Cardiac fibroblast (primary cell): ENCODE data around the gene RNF11.

Experiments
- DNase-seq, 2 donors: peaks; one replicate each; pipeline versions ENCODE4 v3.0.0 to v3.0.0-alpha.2; 2010; ENCODE audit warnings: low read depth in 2 of 2
- H3K4me3 ChIP-seq, 2 donors: replicated peaks in 1 of 2; 1 replicate in 1 of 2; 2 replicates in 1 of 2; pipeline ENCODE4 v1.5.1; 2011; ENCODE audit warnings: low read depth in 2 of 2, low read length in 2 of 2, mild to moderate bottlenecking in 2 of 2, moderate library complexity in 1 of 2
- TF ChIP-seq, protein P1 (sequence below): IDR thresholded peaks from one replicate; pipeline ENCODE4 v1.5.1; 2011; ENCODE audit warnings: low read depth, mild to moderate bottlenecking, low read length, inconsistent platforms

Gene RNF11

DNA sequence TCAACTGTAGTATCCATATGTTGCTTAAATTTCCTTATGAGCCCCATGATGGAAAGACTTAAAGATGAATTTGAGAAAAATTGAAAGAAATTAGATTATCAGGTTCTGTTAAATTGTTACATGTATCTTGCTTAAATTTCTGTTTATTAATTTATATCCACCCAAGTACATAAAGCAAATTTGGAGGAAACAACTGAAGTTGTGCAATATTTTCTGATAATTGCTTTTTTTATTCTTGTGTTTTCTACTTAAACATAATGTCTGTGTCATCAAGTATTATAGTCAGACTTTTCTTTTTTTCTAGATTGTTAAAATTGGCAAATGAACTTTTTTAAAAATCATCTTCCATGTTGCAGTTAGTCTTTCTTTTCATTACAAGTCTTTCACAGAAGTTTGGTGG is 36.8 kb downstream of the RNF11 start:
- TF ChIP-seq, protein P1, sequence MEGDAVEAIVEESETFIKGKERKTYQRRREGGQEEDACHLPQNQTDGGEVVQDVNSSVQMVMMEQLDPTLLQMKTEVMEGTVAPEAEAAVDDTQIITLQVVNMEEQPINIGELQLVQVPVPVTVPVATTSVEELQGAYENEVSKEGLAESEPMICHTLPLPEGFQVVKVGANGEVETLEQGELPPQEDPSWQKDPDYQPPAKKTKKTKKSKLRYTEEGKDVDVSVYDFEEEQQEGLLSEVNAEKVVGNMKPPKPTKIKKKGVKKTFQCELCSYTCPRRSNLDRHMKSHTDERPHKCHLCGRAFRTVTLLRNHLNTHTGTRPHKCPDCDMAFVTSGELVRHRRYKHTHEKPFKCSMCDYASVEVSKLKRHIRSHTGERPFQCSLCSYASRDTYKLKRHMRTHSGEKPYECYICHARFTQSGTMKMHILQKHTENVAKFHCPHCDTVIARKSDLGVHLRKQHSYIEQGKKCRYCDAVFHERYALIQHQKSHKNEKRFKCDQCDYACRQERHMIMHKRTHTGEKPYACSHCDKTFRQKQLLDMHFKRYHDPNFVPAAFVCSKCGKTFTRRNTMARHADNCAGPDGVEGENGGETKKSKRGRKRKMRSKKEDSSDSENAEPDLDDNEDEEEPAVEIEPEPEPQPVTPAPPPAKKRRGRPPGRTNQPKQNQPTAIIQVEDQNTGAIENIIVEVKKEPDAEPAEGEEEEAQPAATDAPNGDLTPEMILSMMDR: no peak
- H3K4me3 ChIP-seq: no peak overlapping the region
- DNase-seq: no peak

DNA sequence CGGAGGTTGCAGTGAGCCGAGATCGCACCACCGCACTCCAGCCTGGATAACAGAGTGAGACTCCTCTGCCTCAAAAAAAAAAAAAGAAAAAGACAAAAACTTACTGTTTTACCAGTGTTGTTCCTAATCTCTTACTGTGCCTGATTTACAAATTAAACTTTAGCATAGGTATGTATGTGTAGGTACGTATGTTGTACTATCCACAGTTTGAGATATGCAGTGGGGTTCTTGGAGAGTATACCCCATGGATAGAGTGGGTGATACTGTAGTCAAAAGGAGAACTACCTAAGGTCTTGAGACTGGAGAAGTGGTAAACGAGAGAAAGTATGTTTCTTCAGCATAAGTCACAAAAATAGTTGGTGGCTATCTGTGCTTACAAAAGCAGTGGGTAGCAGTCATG is 38.6 kb downstream of the RNF11 start:
- H3K4me3 ChIP-seq: no peak overlapping the region
- no peak for DNase-seq
- TF ChIP-seq, protein P1: no peak

DNA sequence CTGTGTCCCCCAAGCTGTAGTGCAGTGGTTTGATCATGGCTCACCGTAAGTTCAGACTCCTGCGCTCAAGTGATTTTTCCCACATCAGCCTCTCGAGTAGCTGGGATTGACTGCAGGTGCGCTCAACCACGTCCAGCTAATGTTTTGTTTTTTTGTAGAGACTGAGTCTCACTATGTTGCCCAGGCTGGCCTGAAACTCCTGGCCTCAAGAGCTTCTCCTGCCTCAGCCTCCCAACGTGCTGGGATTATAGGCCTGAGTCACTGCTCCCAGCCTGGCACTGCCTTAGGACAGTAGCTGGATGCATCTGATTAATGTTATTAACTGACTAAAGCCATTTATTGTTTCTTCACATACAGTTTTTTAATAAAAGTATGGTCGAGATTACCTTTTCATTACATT is 40.2 kb downstream of the RNF11 start:
- no peak overlapping the region for H3K4me3 ChIP-seq
- DNase-seq: no peak
- TF ChIP-seq, protein P1: no peak

DNA sequence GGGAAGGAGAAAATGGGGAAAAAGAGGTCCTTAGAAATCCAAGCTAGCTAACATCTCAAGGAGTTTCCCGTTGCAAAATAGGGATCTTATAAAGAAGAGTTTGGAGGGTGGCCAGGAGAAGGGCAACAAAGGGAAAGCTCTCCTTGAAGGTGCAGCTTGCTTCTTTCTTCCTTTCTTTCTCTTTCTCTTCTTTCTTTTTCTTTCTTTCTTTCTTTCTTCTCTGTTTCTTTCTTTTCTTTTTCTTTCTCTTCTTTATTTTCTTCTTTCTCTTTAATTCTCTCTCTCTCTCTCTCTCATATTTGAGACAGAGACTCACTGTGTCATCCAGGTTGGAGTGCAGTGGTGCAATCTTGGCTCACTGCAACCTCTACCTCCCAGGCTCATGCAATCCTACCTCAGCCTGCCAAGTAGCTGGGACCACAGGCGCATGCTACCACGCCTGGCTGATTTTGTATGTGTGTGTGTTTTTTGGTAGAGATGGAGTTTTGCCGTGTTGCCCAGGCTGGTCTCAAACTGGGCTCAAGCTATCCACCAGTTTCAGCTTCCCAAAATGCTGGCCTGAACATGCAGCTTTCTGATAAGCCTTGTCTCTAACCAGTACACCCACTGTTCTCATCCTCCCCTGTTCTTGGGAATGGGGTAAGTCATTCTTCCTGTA is 44.4 kb downstream of the RNF11 start:
- TF ChIP-seq, protein P1: no peak
- no peak overlapping the region for H3K4me3 ChIP-seq
- no peak for DNase-seq

DNA sequence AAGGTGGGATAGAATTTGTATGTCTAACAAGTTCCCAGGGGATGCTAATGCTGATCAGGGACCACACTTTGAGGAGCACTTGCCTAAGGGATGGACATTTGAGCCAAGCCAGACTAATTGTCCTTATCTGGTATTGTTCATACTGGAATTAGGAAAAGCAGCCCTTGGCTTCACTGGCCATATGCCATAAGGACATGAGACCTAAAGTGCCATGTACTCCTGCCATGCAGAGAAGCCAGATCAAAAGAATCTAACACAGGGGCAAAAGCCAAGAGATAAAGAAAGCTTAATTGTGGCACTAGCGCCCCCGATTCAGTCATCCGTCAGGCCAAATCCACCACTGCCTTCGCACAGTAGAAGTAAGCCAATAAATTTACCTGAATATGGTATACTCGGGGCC is 45.7 kb downstream of the RNF11 start:
- TF ChIP-seq, protein P1: no peak
- H3K4me3 ChIP-seq: no peak overlapping the region
- peak in 1 of 2 donors; percentile 28 for DNase-seq

DNA sequence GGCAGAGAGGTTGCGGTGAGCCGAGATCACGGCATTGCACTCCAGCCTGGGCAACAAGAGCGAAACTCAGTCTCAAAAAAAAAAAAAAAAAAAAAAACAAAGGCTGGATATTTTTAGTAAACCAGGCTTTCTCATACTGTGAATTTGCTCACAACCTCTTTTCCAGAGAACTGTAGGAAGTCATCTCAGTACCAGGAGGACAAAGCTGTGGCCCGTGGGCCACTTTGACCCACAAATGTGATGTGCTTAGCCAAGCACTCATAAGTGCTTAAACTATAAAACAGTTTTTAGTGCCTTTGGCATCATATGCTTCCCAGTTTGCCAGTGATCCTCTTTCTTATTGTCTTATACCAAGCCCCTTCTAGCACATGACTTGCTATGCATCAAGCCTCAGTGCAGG is 46.5 kb downstream of the RNF11 start:
- H3K4me3 ChIP-seq: no peak overlapping the region
- TF ChIP-seq, protein P1: no peak
- no peak for DNase-seq

DNA sequence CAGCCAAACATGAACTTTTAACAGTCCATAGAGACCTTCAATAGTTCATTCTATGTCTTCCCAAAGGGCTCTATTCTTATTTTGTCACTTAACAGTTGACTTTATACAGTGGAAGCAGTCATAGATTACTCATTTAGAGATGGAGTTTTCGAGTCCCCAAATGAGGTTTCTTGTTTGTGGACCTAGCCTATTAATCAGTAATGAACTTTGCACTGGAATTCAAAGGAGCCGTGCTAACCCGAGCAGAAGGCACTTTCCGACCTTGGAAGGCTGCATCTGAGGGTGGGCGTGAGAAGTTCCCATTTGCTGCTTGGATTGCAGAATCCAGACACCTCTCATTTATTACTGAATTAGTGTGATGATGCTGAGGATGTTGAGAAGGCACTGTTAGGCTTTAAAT is 47.9 kb downstream of the RNF11 start:
- no peak for DNase-seq
- H3K4me3 ChIP-seq: no peak overlapping the region
- TF ChIP-seq, protein P1: no peak
